NCI-H2227 treated with DMSO at 0.1 percent for 48 hours (cell line): ENCODE measurements around the gene PHF21A.
"Not testable (repeated sequence)": the region's sequence is repeated elsewhere in the genome, so short reads cannot be mapped to it uniquely, and the experiment has no call there.

ENCODE experiments used
- DNase-seq: peaks from one replicate; lab custom pipeline; 2025; lab: John Stamatoyannopoulos, UW

The PHF21A gene

GRCh38 chr11:46120346-46121300 is 631 bp downstream of the PHF21A start:
- peak; percentile 86 for DNase-seq

- DNase-seq: peak; percentile 75
Measured at GRCh38 chr11:46119352-46120216, 1.7 kb downstream of the PHF21A start.

GRCh38 chr11:46118702-46119351 is 2.4 kb downstream of the PHF21A start:
- no peak for DNase-seq

GRCh38 chr11:46117842-46118241 is 3.4 kb downstream of the PHF21A start:
- DNase-seq: no peak

- DNase-seq: not testable (repeated sequence)
Measured at GRCh38 chr11:46116712-46117037, 4.6 kb downstream of the PHF21A start.

GRCh38 chr11:46116007-46116711 is 5.1 kb downstream of the PHF21A start:
- DNase-seq: no peak

GRCh38 chr11:46114961-46115360 is 6.3 kb downstream of the PHF21A start:
- DNase-seq: no peak

- no peak for DNase-seq
Measured at GRCh38 chr11:46114378-46114777, 6.9 kb downstream of the PHF21A start.

- peak; percentile 72 for DNase-seq
Measured at GRCh38 chr11:46112961-46113607, 8.2 kb downstream of the PHF21A start.

GRCh38 chr11:46108751-46109150 is 12.5 kb downstream of the PHF21A start:
- no peak for DNase-seq

GRCh38 chr11:46107780-46108179 is 13.5 kb downstream of the PHF21A start:
- no peak for DNase-seq

- DNase-seq: no peak
Measured at GRCh38 chr11:46107408-46107718, 13.9 kb downstream of the PHF21A start.

GRCh38 chr11:46106530-46107407 is 14.5 kb downstream of the PHF21A start:
- DNase-seq: peak; percentile 27

- no peak for DNase-seq
Measured at GRCh38 chr11:46105926-46106325, 15.3 kb downstream of the PHF21A start.

- DNase-seq: no peak
Measured at GRCh38 chr11:46105134-46105628, 16.1 kb downstream of the PHF21A start.

GRCh38 chr11:46102843-46103242 is 18.4 kb downstream of the PHF21A start:
- no peak for DNase-seq

GRCh38 chr11:46100670-46101069 is 20.6 kb downstream of the PHF21A start:
- no peak for DNase-seq

GRCh38 chr11:46099963-46100316 is 21.3 kb downstream of the PHF21A start:
- no peak for DNase-seq

- no peak for DNase-seq
Measured at GRCh38 chr11:46090375-46090774, 30.9 kb downstream of the PHF21A start.

GRCh38 chr11:46079662-46080061 is 41.6 kb downstream of the PHF21A start:
- no peak for DNase-seq
